Measurements from ENCODE around the gene FYN. TPM values are rescaled to one million over a fixed set of nuclear protein-coding genes. Genes with fewer than 3 reads are reported as not detected.

FYN gene
- polyA plus RNA-seq, 2 of the 4 experiments (the other 2 are of a cell fraction): 3.5 to 3.7 TPM

DNA sequence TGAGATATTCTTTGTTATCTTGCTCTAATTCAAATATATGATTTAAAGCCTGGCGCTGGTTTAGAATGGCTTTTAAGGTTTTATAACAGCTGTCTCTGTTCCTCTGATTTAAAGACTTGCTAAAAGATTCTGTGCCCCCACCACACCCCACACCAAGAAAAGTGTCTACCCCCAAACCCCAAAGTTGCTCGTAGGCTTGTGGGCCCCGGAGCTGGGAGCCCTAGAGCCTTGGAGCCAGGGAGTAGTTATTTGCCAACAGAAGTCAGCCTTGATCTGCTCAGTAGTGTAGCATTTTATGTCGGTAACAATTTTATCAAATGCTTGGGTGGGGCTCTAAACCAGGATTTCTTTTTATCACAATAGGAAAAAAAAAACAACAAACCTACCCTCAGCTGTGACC lies 162.3 kb downstream of the FYN start (continued):
- TF ChIP-seq, protein P1, sequence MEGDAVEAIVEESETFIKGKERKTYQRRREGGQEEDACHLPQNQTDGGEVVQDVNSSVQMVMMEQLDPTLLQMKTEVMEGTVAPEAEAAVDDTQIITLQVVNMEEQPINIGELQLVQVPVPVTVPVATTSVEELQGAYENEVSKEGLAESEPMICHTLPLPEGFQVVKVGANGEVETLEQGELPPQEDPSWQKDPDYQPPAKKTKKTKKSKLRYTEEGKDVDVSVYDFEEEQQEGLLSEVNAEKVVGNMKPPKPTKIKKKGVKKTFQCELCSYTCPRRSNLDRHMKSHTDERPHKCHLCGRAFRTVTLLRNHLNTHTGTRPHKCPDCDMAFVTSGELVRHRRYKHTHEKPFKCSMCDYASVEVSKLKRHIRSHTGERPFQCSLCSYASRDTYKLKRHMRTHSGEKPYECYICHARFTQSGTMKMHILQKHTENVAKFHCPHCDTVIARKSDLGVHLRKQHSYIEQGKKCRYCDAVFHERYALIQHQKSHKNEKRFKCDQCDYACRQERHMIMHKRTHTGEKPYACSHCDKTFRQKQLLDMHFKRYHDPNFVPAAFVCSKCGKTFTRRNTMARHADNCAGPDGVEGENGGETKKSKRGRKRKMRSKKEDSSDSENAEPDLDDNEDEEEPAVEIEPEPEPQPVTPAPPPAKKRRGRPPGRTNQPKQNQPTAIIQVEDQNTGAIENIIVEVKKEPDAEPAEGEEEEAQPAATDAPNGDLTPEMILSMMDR (IDR thresholded peaks at IDR 0.05): no peak
- TF ChIP-seq CHD2 (IDR thresholded peaks at IDR 0.05; ENCODE audit: low read length, partially characterized antibody): no peak
- no peak for TF ChIP-seq EP300 (IDR thresholded peaks at IDR 0.05)
- no peak for TF ChIP-seq ZNF302 (CRISPR knock-in tag; IDR thresholded peaks at IDR 0.05)
- TF ChIP-seq CBX2 (IDR thresholded peaks at IDR 0.05; ENCODE audit: borderline replicate concordance, low read depth): no peak
- TF ChIP-seq CHD4 (IDR thresholded peaks at IDR 0.05; ENCODE audit: borderline replicate concordance): no peak
- no peak for TF ChIP-seq RFX5 (IDR thresholded peaks at IDR 0.05)
- TF ChIP-seq RNF2 (IDR thresholded peaks at IDR 0.05; ENCODE audit: borderline replicate concordance, low read depth): no peak
- no peak for TF ChIP-seq CBX8 (IDR thresholded peaks at IDR 0.05)
- no peak for TF ChIP-seq RCOR1 (IDR thresholded peaks at IDR 0.05; ENCODE audit: low read depth, low read length)
- no peak for TF ChIP-seq JUN (IDR thresholded peaks at IDR 0.05)
- TF ChIP-seq, protein P2, sequence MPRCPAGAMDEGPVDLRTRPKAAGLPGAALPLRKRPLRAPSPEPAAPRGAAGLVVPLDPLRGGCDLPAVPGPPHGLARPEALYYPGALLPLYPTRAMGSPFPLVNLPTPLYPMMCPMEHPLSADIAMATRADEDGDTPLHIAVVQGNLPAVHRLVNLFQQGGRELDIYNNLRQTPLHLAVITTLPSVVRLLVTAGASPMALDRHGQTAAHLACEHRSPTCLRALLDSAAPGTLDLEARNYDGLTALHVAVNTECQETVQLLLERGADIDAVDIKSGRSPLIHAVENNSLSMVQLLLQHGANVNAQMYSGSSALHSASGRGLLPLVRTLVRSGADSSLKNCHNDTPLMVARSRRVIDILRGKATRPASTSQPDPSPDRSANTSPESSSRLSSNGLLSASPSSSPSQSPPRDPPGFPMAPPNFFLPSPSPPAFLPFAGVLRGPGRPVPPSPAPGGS (IDR thresholded peaks at IDR 0.05): no peak

DNA sequence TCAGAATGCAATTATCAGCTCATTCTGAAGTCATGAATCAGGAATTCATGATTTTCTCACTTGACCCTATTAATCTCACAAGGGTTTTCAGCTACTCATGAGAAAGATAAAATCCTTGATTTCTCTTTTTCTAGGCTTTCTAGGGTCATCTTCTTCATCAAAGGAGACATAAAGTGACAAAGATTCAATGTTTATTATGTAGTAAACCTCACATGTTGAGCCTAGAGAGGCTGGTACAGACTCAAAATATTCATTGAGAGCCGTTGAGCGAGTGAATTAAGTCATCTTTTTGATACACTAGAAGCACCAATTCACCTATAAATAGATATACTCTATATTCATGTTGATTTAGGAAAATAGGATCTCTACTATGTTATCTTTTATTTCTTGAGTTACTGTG lies 162.8 kb downstream of the FYN start:
- H3K4me2 ChIP-seq: peak overlapping the region; percentile 71
- no peak for ATAC-seq
- WGBS (ENCODE audit: missing lambda C conversion rate): 91% methylated on average over 2 of the region's 2 CpGs

More for the DNA sequence above, 162.8 kb downstream of the FYN start:
- Histone ChIP-seq H3K27ac (peak overlapping the region; percentile 47 to 70; a peak in 3 of 6 replicates), H3K9me3 (no peaks in the 10 kb centered on the region), H3K4me3 (peak overlapping the region; percentile 24; the same call in 1 of the 3 replicates), H3K4me1 (peaks cover 2% of the 10 kb centered on the region; the same call in 1 of the 3 replicates)
- TF ChIP-seq EHF (CRISPR knock-in tag; IDR thresholded peaks at IDR 0.05): no peak
- no peak for TF ChIP-seq HEYL (CRISPR knock-in tag; IDR thresholded peaks at IDR 0.05)
- TF ChIP-seq RFX5 (IDR thresholded peaks at IDR 0.05): no peak
- no peak for TF ChIP-seq ESRRA (IDR thresholded peaks at IDR 0.05; ENCODE audit: borderline replicate concordance, low read length)
- TF ChIP-seq, protein P3, sequence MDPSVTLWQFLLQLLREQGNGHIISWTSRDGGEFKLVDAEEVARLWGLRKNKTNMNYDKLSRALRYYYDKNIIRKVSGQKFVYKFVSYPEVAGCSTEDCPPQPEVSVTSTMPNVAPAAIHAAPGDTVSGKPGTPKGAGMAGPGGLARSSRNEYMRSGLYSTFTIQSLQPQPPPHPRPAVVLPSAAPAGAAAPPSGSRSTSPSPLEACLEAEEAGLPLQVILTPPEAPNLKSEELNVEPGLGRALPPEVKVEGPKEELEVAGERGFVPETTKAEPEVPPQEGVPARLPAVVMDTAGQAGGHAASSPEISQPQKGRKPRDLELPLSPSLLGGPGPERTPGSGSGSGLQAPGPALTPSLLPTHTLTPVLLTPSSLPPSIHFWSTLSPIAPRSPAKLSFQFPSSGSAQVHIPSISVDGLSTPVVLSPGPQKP (IDR thresholded peaks at IDR 0.05; ENCODE audit: low read depth, low read length): no peak
- TF ChIP-seq, protein P4, sequence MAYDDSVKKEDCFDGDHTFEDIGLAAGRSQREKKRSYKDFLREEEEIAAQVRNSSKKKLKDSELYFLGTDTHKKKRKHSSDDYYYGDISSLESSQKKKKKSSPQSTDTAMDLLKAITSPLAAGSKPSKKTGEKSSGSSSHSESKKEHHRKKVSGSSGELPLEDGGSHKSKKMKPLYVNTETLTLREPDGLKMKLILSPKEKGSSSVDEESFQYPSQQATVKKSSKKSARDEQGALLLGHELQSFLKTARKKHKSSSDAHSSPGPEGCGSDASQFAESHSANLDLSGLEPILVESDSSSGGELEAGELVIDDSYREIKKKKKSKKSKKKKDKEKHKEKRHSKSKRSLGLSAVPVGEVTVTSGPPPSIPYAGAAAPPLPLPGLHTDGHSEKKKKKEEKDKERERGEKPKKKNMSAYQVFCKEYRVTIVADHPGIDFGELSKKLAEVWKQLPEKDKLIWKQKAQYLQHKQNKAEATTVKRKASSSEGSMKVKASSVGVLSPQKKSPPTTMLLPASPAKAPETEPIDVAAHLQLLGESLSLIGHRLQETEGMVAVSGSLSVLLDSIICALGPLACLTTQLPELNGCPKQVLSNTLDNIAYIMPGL (CRISPR knock-in tag; IDR thresholded peaks at IDR 0.05; ENCODE audit: borderline replicate concordance): no peak
- no peak for TF ChIP-seq ZFP36 (IDR thresholded peaks at IDR 0.05; ENCODE audit: borderline replicate concordance, partially characterized antibody)
- TF ChIP-seq HOXA7 (CRISPR knock-in tag; IDR thresholded peaks at IDR 0.05): no peak
- no peak for TF ChIP-seq RARB (CRISPR knock-in tag; IDR thresholded peaks at IDR 0.05)
- no peak for TF ChIP-seq ZSCAN20 (CRISPR knock-in tag; IDR thresholded peaks at IDR 0.05)
- no peak for TF ChIP-seq GATA3 (IDR thresholded peaks at IDR 0.05; ENCODE audit: borderline replicate concordance)
- TF ChIP-seq JUNB (IDR thresholded peaks at IDR 0.05): no peak
- no peak for TF ChIP-seq EHMT2 (IDR thresholded peaks at IDR 0.05; ENCODE audit: low read depth)
- TF ChIP-seq, protein P5, sequence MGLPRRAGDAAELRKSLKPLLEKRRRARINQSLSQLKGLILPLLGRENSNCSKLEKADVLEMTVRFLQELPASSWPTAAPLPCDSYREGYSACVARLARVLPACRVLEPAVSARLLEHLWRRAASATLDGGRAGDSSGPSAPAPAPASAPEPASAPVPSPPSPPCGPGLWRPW (IDR thresholded peaks at IDR 0.05): no peak
- no peak for TF ChIP-seq KDM1A (IDR thresholded peaks at IDR 0.05; ENCODE audit: low read depth)
- TF ChIP-seq NR3C1 (IDR thresholded peaks at IDR 0.05): no peak
- FAIRE-seq (no peak), DNase-seq (ENCODE audit: low read depth in 1 of 2, low spot score in 1 of 2) (no peak)
- CTCF ChIA-PET: interaction anchor here (0.7 to 2.7 kb wide), 23 partner anchors 10 to 456 kb away, joined by 3 to 16 read pairs (median 4); partner anchors contain the start of gene FYN
- POLR2A ChIA-PET: no interaction called here
